ENCODE results near the gene NCKAP5. TPM values are rescaled to one million over a fixed set of nuclear protein-coding genes. Genes with fewer than 3 reads are reported as not detected.
"Not testable (repeated sequence)": the region's sequence is repeated elsewhere in the genome, so short reads cannot be mapped to it uniquely, and the experiment has no call there.

Gene NCKAP5
- total RNA-seq, 2 experiments from 2014 or later, result not detected

GRCh38 chr2:133521146-133521745 lies 47.0 kb downstream of the NCKAP5 start:
- H3K36me3 Mint-ChIP-seq (ENCODE audit: low read depth), result no peaks in the 10 kb centered on the region
- no peaks in the 10 kb centered on the region for H3K4me1 Mint-ChIP-seq (ENCODE audit: low read depth)
- no peak for TF ChIP-seq CTCF (IDR thresholded peaks at IDR 0.05)
- no peak for DNase-seq
- CTCF ChIA-PET, result no interaction called here
- intact Hi-C loops (cut with micrococcal nuclease), result no loop called here
- POLR2A ChIA-PET, result no interaction called here
- no peaks in the 10 kb centered on the region for H3K9me3 Mint-ChIP-seq
- H3K4me3 Mint-ChIP-seq, result no peak overlapping the region
- H3K27ac Mint-ChIP-seq, result no peak overlapping the region
- H3K27me3 Mint-ChIP-seq, result no peaks in the 10 kb centered on the region
- ATAC-seq, result no peak

- POLR2A ChIA-PET; ATAC-seq; H3K27ac Mint-ChIP-seq; DNase-seq; H3K27me3 Mint-ChIP-seq; H3K36me3 Mint-ChIP-seq (ENCODE audit: low read depth); intact Hi-C loops (cut with micrococcal nuclease); H3K4me1 Mint-ChIP-seq (ENCODE audit: low read depth); H3K9me3 Mint-ChIP-seq; H3K4me3 Mint-ChIP-seq: not testable (repeated sequence)
- CTCF ChIA-PET, result interaction anchor here (0.7 to 1.6 kb wide), 3 partner anchors 10 to 324 kb away, joined by 3 to 5 read pairs (median 4); no protein-coding TSS in a partner anchor
Observed at GRCh38 chr2:133519677-133520076, 48.6 kb downstream of the NCKAP5 start.

GRCh38 chr2:133518700-133519344 lies 49.4 kb downstream of the NCKAP5 start:
- H3K27me3 Mint-ChIP-seq, result no peaks in the 10 kb centered on the region
- DNase-seq, result no peak
- no peak overlapping the region for H3K27ac Mint-ChIP-seq
- intact Hi-C loops (cut with micrococcal nuclease), result no loop called here
- no peaks in the 10 kb centered on the region for H3K36me3 Mint-ChIP-seq (ENCODE audit: low read depth)
- POLR2A ChIA-PET, result no interaction called here
- H3K4me3 Mint-ChIP-seq, result no peak overlapping the region
- no peak for ATAC-seq
- H3K9me3 Mint-ChIP-seq, result no peaks in the 10 kb centered on the region
- H3K4me1 Mint-ChIP-seq (ENCODE audit: low read depth), result no peaks in the 10 kb centered on the region
- CTCF ChIA-PET, result interaction anchor here (0.7 to 1.6 kb wide), 3 partner anchors 11 to 325 kb away, joined by 3 to 5 read pairs (median 4); no protein-coding TSS in a partner anchor
- no peak for TF ChIP-seq CTCF (IDR thresholded peaks at IDR 0.05)

GRCh38 chr2:133517876-133518275 lies 50.4 kb downstream of the NCKAP5 start:
- H3K27ac Mint-ChIP-seq, result no peak overlapping the region
- ATAC-seq, result no peak
- POLR2A ChIA-PET, result no interaction called here

GRCh38 chr2:133516405-133517026 lies 51.7 kb downstream of the NCKAP5 start:
- no peak for DNase-seq
- Mint-ChIP-seq H3K27me3 (no peaks in the 10 kb centered on the region), H3K27ac (no peak overlapping the region), H3K4me1 (ENCODE audit: low read depth) (no peaks in the 10 kb centered on the region), H3K9me3 (no peaks in the 10 kb centered on the region), H3K4me3 (no peak overlapping the region), H3K36me3 (ENCODE audit: low read depth) (no peaks in the 10 kb centered on the region)
- intact Hi-C loops (cut with micrococcal nuclease), result no loop called here
- no peak for TF ChIP-seq CTCF (IDR thresholded peaks at IDR 0.05)
- POLR2A ChIA-PET, result no interaction called here
- no peak for ATAC-seq
- CTCF ChIA-PET, result no interaction called here

More at GRCh38 chr2:133517876-133518275, 50.4 kb downstream of the NCKAP5 start:
- H3K9me3 Mint-ChIP-seq, result no peaks in the 10 kb centered on the region
- TF ChIP-seq CTCF (IDR thresholded peaks at IDR 0.05), result no peak
- DNase-seq, result no peak
- H3K27me3 Mint-ChIP-seq, result no peaks in the 10 kb centered on the region
- H3K36me3 Mint-ChIP-seq (ENCODE audit: low read depth), result no peaks in the 10 kb centered on the region
- intact Hi-C loops (cut with micrococcal nuclease), result no loop called here
- H3K4me3 Mint-ChIP-seq, result no peak overlapping the region
- no peaks in the 10 kb centered on the region for H3K4me1 Mint-ChIP-seq (ENCODE audit: low read depth)
- CTCF ChIA-PET, result no interaction called here
